GM18951 (cell line): ENCODE results near the gene ECSCR.
"Not testable (repeated sequence)": the region's sequence is repeated elsewhere in the genome, so short reads cannot be mapped to it uniquely, and the experiment has no call there.

Experiments used
- POLR2A ChIP-seq: IDR thresholded peaks from 4 replicates; pipeline ENCODE4 v1.6.1; 2011; ENCODE audit warnings: mild to moderate bottlenecking; ENCODE audit not compliant: insufficient read length, insufficient read depth; ENCODE audit errors: extremely low read depth
- in situ Hi-C: fragments of 300-500 bp; cut with MboI; formaldehyde crosslinking; loops from one replicate; pipeline ENCODE4 v1.12.0; 2022; ENCODE audit warnings: low sequenced_read_pairs, mixed read lengths, inconsistent platforms; ENCODE audit not compliant: unreplicated experiment

ECSCR gene

GRCh38 chr5:139481122-139481533, 18.6 kb upstream of the ECSCR start:
- in situ Hi-C loops, result no loop called here

GRCh38 chr5:139479729-139480128, 17.2 kb upstream of the ECSCR start:
- in situ Hi-C loops, result not testable (repeated sequence)

More at GRCh38 chr5:139481122-139481533, 18.6 kb upstream of the ECSCR start:
- no peak for TF ChIP-seq POLR2A

GRCh38 chr5:139478657-139479423, 16.3 kb upstream of the ECSCR start:
- in situ Hi-C loops, result not testable (repeated sequence)

DNA sequence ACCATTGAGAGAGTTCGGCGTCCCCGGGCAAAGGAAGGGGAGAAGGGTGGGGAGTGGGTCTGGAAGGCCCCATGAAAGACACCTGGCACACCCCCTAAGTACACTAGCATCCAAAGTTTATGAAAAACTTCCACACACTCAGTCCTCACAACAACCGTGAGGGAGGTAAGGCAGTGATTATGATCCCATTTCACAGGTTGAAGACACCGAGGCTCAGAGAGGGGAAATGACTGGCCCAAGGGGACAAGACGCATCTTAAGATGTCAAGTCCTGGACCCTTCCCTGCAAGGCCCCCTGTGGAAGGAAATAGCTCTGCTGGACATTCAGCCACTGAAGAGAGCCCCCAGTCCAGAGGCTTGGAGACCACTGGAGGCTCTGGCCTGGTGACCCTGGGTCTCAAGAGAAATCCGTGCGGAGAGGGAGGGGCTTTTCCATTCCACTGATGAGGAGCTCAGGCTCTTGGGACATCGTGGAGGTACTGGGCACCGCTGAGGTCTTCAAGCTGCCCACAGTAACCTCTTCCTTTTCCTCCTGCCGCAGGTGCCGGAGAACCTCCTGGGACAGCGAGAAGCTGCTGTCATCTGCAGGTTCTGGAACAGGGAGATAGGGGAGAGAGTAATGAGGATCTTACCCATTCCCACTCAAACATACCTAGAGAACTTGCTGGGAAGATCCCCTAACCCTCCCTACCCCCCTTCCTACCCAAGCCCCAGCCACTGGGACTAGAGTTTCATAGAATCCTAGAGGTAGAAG, 13.5 kb upstream of the ECSCR start:
- no peak for TF ChIP-seq POLR2A
- in situ Hi-C loops, result no loop called here

DNA sequence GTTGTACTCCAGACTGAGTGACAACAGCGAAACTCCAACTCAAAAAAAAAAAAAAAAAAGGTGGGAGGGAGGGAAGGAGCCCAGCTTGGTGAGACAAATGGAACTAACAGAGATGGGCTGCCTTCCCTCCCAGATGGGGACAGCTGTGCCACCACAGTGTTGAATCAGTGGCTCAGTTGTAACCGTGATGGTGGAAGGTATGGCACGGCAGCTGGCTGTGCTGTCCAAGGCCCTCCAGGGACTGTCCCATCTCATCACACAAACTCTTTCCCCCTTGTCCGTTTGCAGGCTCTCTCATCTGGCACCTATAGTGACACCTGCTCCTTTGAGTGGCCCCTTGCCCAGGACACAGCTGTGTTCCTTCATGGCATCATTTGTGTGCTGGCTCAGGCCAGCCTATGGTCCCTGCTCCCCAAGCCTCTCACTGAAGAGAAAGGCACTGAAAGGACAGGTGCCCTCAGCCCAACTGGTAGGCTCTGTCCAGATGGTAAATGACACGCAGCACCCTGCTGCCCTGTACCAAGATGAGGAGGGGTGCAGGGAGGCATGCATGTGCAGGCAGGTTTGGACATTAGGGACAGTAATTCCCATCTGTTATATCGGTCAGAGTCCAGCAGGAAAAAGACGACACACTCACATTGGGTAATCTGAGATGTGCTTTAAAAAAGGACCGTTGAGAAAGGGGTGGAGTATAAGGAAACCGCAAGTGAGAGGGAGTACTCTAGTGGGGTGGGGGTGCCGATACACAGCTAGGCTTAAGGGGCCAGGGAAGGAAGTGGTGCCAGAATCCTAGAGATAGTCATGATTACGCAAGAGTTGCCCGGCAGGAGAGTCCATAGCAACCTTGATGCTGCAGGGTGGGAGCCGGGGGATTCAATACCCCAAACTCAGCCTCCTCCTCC, 12.6 kb upstream of the ECSCR start:
- no peak for TF ChIP-seq POLR2A
- in situ Hi-C loops, result no loop called here

- in situ Hi-C loops, result no loop called here
- TF ChIP-seq POLR2A, result no peak
These were observed 11.0 kb upstream of the ECSCR start for GRCh38 chr5:139473565-139473964.

GRCh38 chr5:139473105-139473504, 10.6 kb upstream of the ECSCR start:
- TF ChIP-seq POLR2A, result no peak
- in situ Hi-C loops, result no loop called here

DNA sequence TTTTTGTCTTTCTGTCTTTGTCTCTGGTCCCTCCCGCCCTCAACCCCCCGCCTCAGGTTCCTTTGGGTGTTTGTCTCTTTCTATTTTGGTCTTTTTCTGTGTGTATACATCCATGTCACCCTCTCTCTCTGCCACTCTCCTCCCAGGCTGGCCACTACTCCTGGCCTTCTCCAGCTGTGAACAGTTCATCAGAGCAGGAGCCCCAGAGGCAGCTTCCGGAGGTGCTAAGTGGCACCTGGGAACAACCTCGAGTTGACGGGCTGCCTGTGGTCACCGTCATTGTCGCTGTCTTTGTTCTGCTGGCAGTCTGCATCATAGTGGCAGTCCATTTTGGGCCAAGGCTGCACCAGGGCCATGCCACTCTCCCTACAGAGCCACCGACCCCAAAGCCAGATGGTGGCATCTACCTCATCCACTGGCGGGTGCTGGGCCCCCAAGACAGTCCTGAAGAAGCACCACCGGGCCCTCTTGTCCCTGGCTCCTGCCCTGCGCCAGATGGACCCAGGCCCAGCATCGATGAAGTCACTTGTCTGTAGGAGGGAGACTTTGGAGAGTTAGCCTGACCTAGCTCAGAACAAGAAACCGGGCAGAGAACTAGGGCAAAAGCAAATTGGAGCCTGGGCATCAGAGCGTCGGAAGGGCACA, 10.0 kb upstream of the ECSCR start:
- no peak for TF ChIP-seq POLR2A
- in situ Hi-C loops, result no loop called here

GRCh38 chr5:139470821-139471300, 8.3 kb upstream of the ECSCR start, which contains the start of gene SMIM33:
Gene SMIM33 (plus strand): TSS chr5:139471004. CDS start chr5:139471122, 118 bp downstream.
- no peak for TF ChIP-seq POLR2A
- in situ Hi-C loops, result no loop called here

DNA sequence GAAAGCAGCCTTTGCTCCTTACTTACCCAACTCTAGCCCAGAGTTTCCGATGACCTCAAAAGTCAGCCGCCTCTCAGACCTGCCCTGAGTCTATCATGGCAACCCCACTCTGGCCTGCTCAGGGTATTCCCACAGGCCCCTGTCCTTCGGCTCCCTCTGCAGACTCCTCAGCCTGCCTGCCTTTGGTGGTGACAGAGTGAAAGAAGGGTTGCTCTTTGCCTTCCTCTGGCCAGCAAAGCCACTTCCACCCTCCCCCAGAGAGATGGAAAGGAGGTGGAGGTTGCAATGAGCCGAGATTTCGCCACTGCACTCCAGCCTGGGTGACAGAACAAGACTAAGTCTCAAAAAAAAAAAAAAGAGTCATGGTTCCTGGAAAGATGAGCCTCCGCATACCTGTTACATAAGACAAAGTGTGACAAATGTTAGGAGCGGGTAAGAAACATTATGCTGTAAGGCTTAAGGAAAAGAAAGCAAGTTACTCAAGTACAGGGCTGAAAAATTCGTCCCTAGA, 5.9 kb upstream of the ECSCR start:
- in situ Hi-C loops, result no loop called here

GRCh38 chr5:139461698-139462097, 845 bp downstream of the ECSCR start:
- in situ Hi-C loops, result no loop called here
- no peak for TF ChIP-seq POLR2A

More for the DNA sequence above, 5.9 kb upstream of the ECSCR start:
- TF ChIP-seq POLR2A, result no peak

DNA sequence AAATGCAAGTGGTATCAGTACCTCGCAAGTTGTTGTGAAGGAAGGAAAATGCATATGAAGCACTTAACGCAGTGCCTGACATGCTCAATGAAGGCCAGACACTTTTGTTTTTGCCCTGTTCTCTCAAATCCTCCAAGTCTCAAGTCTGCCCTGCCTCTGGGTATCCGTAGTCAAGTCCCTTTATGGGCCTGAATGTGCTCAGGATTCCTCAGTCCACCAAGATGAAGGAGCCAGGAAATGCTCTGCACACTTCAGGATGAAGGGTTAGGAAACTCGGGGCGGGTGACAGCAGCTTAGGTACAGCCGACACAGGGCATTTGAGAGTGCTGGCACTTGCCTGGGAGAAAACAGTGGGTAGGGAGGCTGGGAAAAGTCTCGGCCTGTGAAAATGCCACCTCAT, 1.4 kb downstream of the ECSCR start:
- TF ChIP-seq POLR2A, result no peak
- in situ Hi-C loops, result no loop called here
